Hematopoietic multipotent progenitor cell treated with erythropoietin and hydrocortisone succinate and interleukin-3 and kit ligand, for 6 days (in vitro differentiated cells): ENCODE results near the gene RIPK3.
A peak's percentile ranks its signal among the peaks of the same experiment; 100 is the strongest.
"Not testable (repeated sequence)": the region's sequence is repeated elsewhere in the genome, so short reads cannot be mapped to it uniquely, and the experiment has no call there.

Experiments used
- DNase-seq: peaks from one replicate; pipeline ENCODE4 v3.0.0-alpha.2; 2015

RIPK3 gene

DNA sequence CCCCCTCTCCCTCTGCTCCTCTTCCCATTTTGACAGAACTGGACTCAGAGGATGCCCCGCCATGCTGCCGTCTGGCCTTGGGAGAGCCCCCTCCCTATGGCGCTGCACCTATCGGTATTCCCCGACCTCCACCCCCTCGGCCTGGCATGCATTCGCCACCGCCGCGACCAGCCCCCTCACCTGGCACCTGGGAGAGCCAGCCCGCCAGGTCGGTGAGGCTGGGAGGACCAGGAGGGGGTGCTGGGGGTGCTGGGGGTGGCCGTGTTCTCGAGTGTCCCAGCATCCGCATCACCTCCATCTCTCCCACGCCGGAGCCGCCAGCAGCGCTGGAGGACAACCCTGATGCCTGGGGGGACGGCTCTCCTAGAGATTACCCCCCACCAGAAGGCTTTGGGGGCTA is 29.7 kb upstream of the RIPK3 start:
- no peak for DNase-seq

- peak; percentile 62 for DNase-seq
These were observed 28.9 kb upstream of the RIPK3 start for GRCh38 chr14:24368562-24369252.

- no peak for DNase-seq
These were observed 28.4 kb upstream of the RIPK3 start for GRCh38 chr14:24368212-24368561.

- DNase-seq: peak; percentile 71
These were observed 27.9 kb upstream of the RIPK3 start, which contains the start of gene NFATC4 for GRCh38 chr14:24367514-24368211. NFATC4 (plus strand) TSS chr14:24368184; CDS start chr14:24368341, 157 bp downstream.

GRCh38 chr14:24366721-24367513 is 27.1 kb upstream of the RIPK3 start:
- DNase-seq: peak; percentile 87

- DNase-seq: no peak
These were observed 26.6 kb upstream of the RIPK3 start for GRCh38 chr14:24366413-24366720.

- DNase-seq: peak; percentile 97
These were observed 26.0 kb upstream of the RIPK3 start for GRCh38 chr14:24365600-24366412.

- no peak for DNase-seq
These were observed 25.1 kb upstream of the RIPK3 start for GRCh38 chr14:24364841-24365240.

DNA sequence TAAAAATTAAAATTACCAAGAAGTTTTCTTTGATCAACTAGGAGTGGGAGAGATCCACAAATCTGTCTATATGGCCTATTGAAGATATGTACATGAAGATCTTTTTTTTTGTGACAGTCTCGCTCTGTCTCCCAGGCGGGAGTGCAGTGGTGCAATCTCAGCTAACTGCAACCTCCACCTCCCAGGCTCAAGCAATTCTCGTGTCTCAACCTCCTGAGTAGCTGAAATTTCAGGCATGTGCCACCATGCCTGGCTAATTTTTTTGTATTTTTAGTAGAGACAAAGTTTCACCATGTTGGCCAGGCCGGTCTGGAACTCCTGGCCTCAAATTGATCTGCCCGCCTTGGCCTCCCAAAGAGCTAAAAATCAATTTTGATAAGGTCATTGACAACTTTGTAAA is 23.6 kb upstream of the RIPK3 start:
- no peak for DNase-seq

DNA sequence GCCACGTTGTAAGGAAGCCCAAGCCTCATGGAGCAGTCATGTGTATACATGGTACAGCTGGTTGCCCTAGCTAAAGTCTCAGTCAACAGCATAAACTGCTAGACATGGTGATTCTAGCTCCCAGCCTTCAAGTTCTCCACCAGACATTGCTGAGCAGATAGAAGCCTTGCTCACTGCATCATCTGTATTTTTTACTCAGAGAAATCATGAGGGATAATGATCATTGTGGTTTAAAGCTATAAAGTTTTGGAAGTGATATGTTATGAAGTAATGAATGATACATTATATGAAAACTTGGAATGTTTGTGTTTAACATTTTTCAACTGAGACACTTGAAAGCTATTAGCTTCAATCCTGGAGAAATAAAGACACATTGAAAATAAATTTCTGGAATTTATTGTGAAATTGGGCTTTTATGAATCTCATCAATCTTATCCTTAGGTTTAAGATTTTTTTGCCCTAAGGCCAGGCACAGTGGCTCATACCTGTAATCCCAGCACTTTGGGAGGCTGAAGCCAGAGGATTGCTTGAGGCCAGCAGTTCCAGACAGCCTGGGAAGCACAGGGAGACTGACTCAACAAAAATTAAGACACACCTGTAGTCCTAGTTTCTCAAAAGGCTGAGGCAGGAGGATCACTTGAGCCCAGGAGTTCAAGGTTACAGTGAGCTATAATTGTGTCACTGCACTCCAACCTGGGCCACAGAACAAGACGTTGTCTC is 22.6 kb upstream of the RIPK3 start:
- no peak for DNase-seq

GRCh38 chr14:24361326-24361725 is 21.5 kb upstream of the RIPK3 start:
- DNase-seq: no peak

- DNase-seq: no peak
These were observed 20.5 kb upstream of the RIPK3 start for GRCh38 chr14:24360281-24360680.

- DNase-seq: no peak
These were observed 16.4 kb upstream of the RIPK3 start for GRCh38 chr14:24356208-24356607.

DNA sequence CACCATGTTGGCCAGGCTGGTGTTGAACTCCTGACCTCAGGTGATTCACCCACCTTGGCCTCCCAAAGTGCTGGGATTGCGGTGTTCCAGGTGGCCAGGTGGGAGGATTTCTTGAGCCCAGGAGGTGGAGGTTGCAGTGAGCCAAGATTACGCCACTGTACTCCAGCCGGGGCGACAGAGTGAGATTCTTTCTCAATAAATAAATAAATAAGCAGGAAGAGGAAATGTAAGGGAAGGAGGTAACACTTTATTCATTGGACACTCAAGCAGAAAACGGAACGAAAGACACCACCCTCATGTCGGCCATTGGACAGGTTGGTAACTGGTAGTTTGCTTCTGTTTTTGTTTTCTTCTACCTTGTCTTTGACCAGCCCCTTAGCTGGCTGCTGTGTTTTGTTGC is 15.2 kb upstream of the RIPK3 start:
- DNase-seq: no peak

- not testable (repeated sequence) for DNase-seq
These were observed 14.7 kb upstream of the RIPK3 start for GRCh38 chr14:24354482-24354825.

DNA sequence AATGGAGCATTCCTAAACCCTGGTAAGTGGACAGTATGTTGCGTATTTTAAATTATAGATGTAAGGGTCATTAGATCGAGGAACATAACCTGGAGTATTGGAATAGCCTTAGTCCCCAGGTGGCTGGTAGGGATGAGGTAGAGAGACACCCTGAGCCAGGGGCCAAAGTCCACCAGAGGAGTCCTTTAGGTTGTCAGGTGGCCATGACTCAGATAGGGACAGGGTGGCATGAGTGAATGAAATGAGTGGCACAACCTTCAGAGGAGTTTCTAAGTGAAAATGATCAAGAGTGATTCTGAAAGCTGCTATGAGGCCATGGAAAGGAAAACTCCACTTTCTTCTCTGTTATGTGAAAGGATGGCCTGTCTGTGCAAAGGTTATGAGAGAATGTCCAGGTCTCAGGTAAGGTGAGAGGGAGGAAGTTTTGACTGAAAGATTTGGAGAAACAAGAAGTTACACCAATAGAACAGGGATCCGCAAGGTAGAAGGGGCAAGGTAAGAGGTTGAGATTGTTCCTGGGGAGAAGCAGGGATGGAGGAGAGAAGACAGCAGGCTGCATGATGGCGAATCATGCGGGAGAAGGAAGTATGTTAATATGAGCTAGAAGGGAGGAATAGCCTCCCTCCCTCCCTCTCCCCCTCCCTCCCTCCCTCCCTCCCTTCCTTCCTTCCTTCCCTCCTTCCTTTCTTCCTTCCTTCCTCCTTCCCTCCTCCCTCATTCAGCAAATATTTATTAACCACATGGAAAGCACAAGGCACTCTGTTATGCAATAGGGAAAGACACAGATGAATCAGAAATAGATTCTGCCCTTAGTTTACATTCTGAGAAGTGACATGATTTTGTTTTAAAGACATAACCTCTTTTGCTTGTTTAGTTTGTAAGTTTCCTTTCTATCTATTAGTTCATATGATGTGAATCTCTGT is 14.0 kb upstream of the RIPK3 start:
- no peak for DNase-seq

- peak; percentile 69 for DNase-seq
These were observed 11.7 kb upstream of the RIPK3 start for GRCh38 chr14:24351517-24351916.

GRCh38 chr14:24349742-24350141 is 10.0 kb upstream of the RIPK3 start:
- no peak for DNase-seq

- no peak for DNase-seq
These were observed 8.4 kb upstream of the RIPK3 start for GRCh38 chr14:24348186-24348585.

DNA sequence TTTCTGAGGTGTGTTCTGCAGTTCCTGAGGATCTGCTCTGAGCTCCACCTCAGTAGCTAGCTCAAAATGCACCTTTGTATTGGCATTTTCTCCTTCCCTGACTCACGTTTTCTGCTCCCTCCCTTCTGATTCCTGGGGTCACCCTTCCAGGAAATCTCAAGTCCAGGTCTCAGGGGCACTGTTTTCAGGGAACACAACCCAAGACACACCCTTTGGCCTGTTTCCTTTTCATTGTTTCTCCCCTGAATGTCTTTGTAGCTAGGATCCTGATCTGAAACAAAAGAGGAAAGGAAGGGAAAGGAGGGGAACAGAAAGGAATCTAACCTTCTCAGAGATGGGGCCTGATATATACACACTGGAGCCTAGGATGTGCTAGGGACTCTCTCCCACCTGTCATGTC is 7.3 kb upstream of the RIPK3 start:
- no peak for DNase-seq
